Natural killer cell (primary cell): Measurements from ENCODE around the gene GFOD1. TPM values are rescaled to one million over a fixed set of nuclear protein-coding genes. Genes with fewer than 3 reads are reported as not detected.
A peak's percentile ranks its signal among the peaks of the same experiment; 100 is the strongest.
"Not testable (repeated sequence)": the region's sequence is repeated elsewhere in the genome, so short reads cannot be mapped to it uniquely, and the experiment has no call there.

ENCODE experiments used
- ATAC-seq, 3 donors: fragments of 150-1000 bp in 2 of 3; fragments of 200-7000 bp in 1 of 3; cut with Tn5 transposase; 1 replicate in 1 of 3; 2 replicates in 2 of 3; pipeline ENCODE4 v1.10.0; 2021; ENCODE audit warnings: mild to moderate bottlenecking in 2 of 3, moderate library complexity in 2 of 3
- DNase-seq, 2 donors: peaks; one replicate each; pipeline versions ENCODE4 v3.0.0 to v3.0.0-alpha.2; 2013 to 2021; ENCODE audit warnings: mixed read lengths in 1 of 2
- H3K27ac ChIP-seq: one replicate; pipeline ENCODE4 v1.5.1; 2013; ENCODE audit warnings: mild to moderate bottlenecking, low read length
- H3K27me3 ChIP-seq: one replicate; pipeline ENCODE4 v1.6.1; 2013; ENCODE audit warnings: low read length; ENCODE audit not compliant: control insufficient read depth, insufficient read depth
- H3K36me3 ChIP-seq: one replicate; pipeline ENCODE4 v1.6.1; 2013; ENCODE audit warnings: low read length; ENCODE audit not compliant: control insufficient read depth, insufficient read depth
- H3K4me1 ChIP-seq: one replicate; pipeline ENCODE4 v1.6.1; 2013; ENCODE audit warnings: low read length; ENCODE audit not compliant: control insufficient read depth, insufficient read depth
- H3K4me3 ChIP-seq: one replicate; pipeline ENCODE4 v1.5.1; 2013; ENCODE audit warnings: low read length
- H3K9me3 ChIP-seq: one replicate; pipeline ENCODE4 v1.6.1; 2013; ENCODE audit warnings: low read length; ENCODE audit not compliant: control insufficient read depth, insufficient read depth
- H3K27ac Mint-ChIP-seq, 2 donors: one replicate each; pipeline ENCODE4 v1.8.0; 2022; ENCODE audit warnings: mild to moderate bottlenecking in 2 of 2, mixed read lengths in 2 of 2, moderate library complexity in 1 of 2
- H3K27me3 Mint-ChIP-seq, 2 donors: one replicate each; pipeline ENCODE4 v1.8.0; 2022; ENCODE audit warnings: low read depth in 2 of 2, mixed read lengths in 2 of 2
- H3K36me3 Mint-ChIP-seq: one replicate; pipeline ENCODE4 v1.8.0; 2022; ENCODE audit warnings: mixed read lengths
- H3K4me1 Mint-ChIP-seq, 2 donors: one replicate each; pipeline ENCODE4 v1.8.0; 2022; ENCODE audit warnings: mixed read lengths in 2 of 2
- H3K4me3 Mint-ChIP-seq: one replicate; pipeline ENCODE4 v1.8.0; 2022; ENCODE audit warnings: mild to moderate bottlenecking, moderate library complexity, mixed read lengths
- H3K9me3 Mint-ChIP-seq, 2 donors: one replicate each; pipeline ENCODE4 v1.8.0; 2022; ENCODE audit warnings: mixed read lengths in 2 of 2
- CTCF ChIP-seq: fragments of 200-600 bp; IDR thresholded peaks from one replicate; pipeline ENCODE4 v1.8.0; 2022; ENCODE audit warnings: antibody characterized with exemption
- WGBS: methylation state at CpG from one replicate; pipeline ENCODE4 v1.1.7; 2013; ENCODE audit warnings: missing lambda C conversion rate; ENCODE audit not compliant: insufficient coverage; 5-methylcytosine and 5-hydroxymethylcytosine counted together
- intact Hi-C: fragments of 100-400 bp; cut with micrococcal nuclease; formaldehyde crosslinking; loops from one replicate; pipeline ENCODE4 v1.14.2; 2022
- total RNA-seq, 4 donors: library from RNA; stranded (reverse); fragments of 120-200 nt in 1 of 4; gene quantifications; one replicate each; pipeline versions ENCODE4 v1.2.3 to v1.2.4, GENCODE V29; 2013 to 2022

GFOD1 gene
- total RNA-seq, 3 donors from 2014 or later (not counting 1 experiment from before 2014, with no cell fraction given): 59.7 to 74.5 (median 71.2) TPM

GRCh38 chr6:13391537-13391936 is 95.9 kb downstream of the GFOD1 start:
- WGBS: 100% methylated on average over 2 of the region's 5 CpGs
- no peak overlapping the region for H3K4me3 ChIP-seq
- peak overlapping the region; percentile 73 to 96 for H3K27ac Mint-ChIP-seq

GRCh38 chr6:13390658-13391057 is 96.7 kb downstream of the GFOD1 start:
- peak overlapping the region; percentile 73 to 96 for H3K27ac Mint-ChIP-seq

More at GRCh38 chr6:13391537-13391936, 95.9 kb downstream of the GFOD1 start:
- ATAC-seq (no peak), DNase-seq (no peak)
- H3K4me1 ChIP-seq: peaks cover 40% of the 10 kb centered on the region
- H3K9me3 Mint-ChIP-seq: no peaks in the 10 kb centered on the region
- H3K36me3 Mint-ChIP-seq: no peaks in the 10 kb centered on the region
- H3K4me3 Mint-ChIP-seq: peak overlapping the region; percentile 28
- H3K4me1 Mint-ChIP-seq: peaks cover 63 to 71% of the 10 kb centered on the region in 2 donors
- no peaks in the 10 kb centered on the region for H3K36me3 ChIP-seq
- H3K9me3 ChIP-seq: no peaks in the 10 kb centered on the region
- peak overlapping the region; percentile 26 for H3K27ac ChIP-seq
- no peaks in the 10 kb centered on the region for H3K27me3 Mint-ChIP-seq
- no peaks in the 10 kb centered on the region for H3K27me3 ChIP-seq
- TF ChIP-seq CTCF: no peak
- intact Hi-C loops: no loop called here

GRCh38 chr6:13389237-13389636 is 98.2 kb downstream of the GFOD1 start:
- H3K4me1 Mint-ChIP-seq: peaks cover 72 to 80% of the 10 kb centered on the region in 2 donors
- intact Hi-C loops: loop anchor here (10.0 kb wide), 1 partner anchor 54 kb away; no protein-coding TSS in a partner anchor
- 83% methylated on average over 1 of the region's 1 CpG for WGBS

More at GRCh38 chr6:13390658-13391057, 96.7 kb downstream of the GFOD1 start:
- no peaks in the 10 kb centered on the region for H3K27me3 Mint-ChIP-seq
- peak overlapping the region; percentile 69 for H3K4me3 Mint-ChIP-seq
- no peak for TF ChIP-seq CTCF
- Histone ChIP-seq H3K4me3 (no peak overlapping the region), H3K9me3 (no peaks in the 10 kb centered on the region), H3K36me3 (no peaks in the 10 kb centered on the region), H3K27me3 (no peaks in the 10 kb centered on the region), H3K27ac (peak overlapping the region; percentile 31), H3K4me1 (peaks cover 38% of the 10 kb centered on the region)
- ATAC-seq (peak; percentile 77 to 94 (median 93)), DNase-seq (peak in 1 of 2 donors; percentile 41)
- 17% methylated on average over 3 of the region's 3 CpGs for WGBS
- intact Hi-C loops: no loop called here
- H3K4me1 Mint-ChIP-seq: peaks cover 63 to 72% of the 10 kb centered on the region in 2 donors
- H3K36me3 Mint-ChIP-seq: no peaks in the 10 kb centered on the region
- no peaks in the 10 kb centered on the region for H3K9me3 Mint-ChIP-seq

GRCh38 chr6:13388769-13389168 is 98.6 kb downstream of the GFOD1 start:
- peaks cover 46% of the 10 kb centered on the region for H3K4me1 ChIP-seq
- H3K36me3 ChIP-seq, H3K27ac ChIP-seq, ATAC-seq, H3K27me3 Mint-ChIP-seq, H3K36me3 Mint-ChIP-seq, H3K4me3 Mint-ChIP-seq, DNase-seq, H3K4me3 ChIP-seq, H3K27me3 ChIP-seq, H3K9me3 Mint-ChIP-seq, H3K9me3 ChIP-seq: not testable (repeated sequence)
- WGBS: no CpG with 5 or more reads among the region's 1 CpG
- H3K4me1 Mint-ChIP-seq: peaks cover 74 to 84% of the 10 kb centered on the region in 2 donors
- H3K27ac Mint-ChIP-seq: peak overlapping the region; percentile 73 to 96
- intact Hi-C loops: loop anchor here (10.0 kb wide), 1 partner anchor 54 kb away; no protein-coding TSS in a partner anchor

More at GRCh38 chr6:13389237-13389636, 98.2 kb downstream of the GFOD1 start:
- H3K9me3 Mint-ChIP-seq, H3K27me3 ChIP-seq, H3K36me3 ChIP-seq, DNase-seq, H3K9me3 ChIP-seq, ATAC-seq, H3K4me3 Mint-ChIP-seq, H3K4me3 ChIP-seq, H3K27me3 Mint-ChIP-seq, H3K36me3 Mint-ChIP-seq, H3K27ac ChIP-seq: not testable (repeated sequence)
- peaks cover 42% of the 10 kb centered on the region for H3K4me1 ChIP-seq
- H3K27ac Mint-ChIP-seq: peak overlapping the region; percentile 73 to 96
